H1 (cell line): Measurements from ENCODE around the gene PSAP. TPM values are rescaled to one million over a fixed set of nuclear protein-coding genes. Genes with fewer than 3 reads are reported as not detected.

Experiments used
- MAX ChIP-seq: IDR thresholded peaks from 2 replicates; pipeline ENCODE4 v1.6.1; 2012; ENCODE audit warnings: inconsistent platforms
- polyA plus RNA-seq, 7 experiments: library from polyadenylated mRNA; depleted of rRNA in 3 of 7; stranded (reverse) in 5 of 7; unstranded in 2 of 7; fragments of >200 nt in 5 of 7; fragments of 200-250 nt in 2 of 7; gene quantifications; 1 replicate in 5 of 7; 2 replicates in 1 of 7; 4 replicates in 1 of 7; pipeline versions ENCODE4 v1.2.1 to v1.2.3, GENCODE V29; 2011 to 2013; ENCODE audit warnings: missing spikeins in 2 of 7, mixed read lengths in 2 of 7
- total RNA-seq: library from RNA; stranded (reverse); fragmentation: NEBNext Ultra II Directional; extraction: Animal tissue kit (Norgen Biotek cat#: 25700); gene quantifications from 2 replicates; pipeline ENCODE4 v1.2.1, GENCODE V29; 2021

PSAP gene
- total and polyA plus RNA-seq, 2 of the 8 experiments (the other 6 are each of a cell fraction or from before 2014, with no cell fraction given) = 386 to 504 TPM

- TF ChIP-seq MAX = peak; percentile 69
- TF ChIP-seq, all 59 proteins: peak for 4
Measured at GRCh38 chr10:71814922-71815411, 36.1 kb downstream of the PSAP start (continued).
